ENCODE measurements around the gene EVI5.
A peak's percentile ranks its signal among the peaks of the same experiment; 100 is the strongest.

- TF ChIP-seq CTCF (IDR thresholded peaks at IDR 0.05) = peak in 5 of 7 experiments; percentile 33 to 62 (median 47)
- TF ChIP-seq POLR2A (IDR thresholded peaks at IDR 0.05) = no peak
- TF ChIP-seq EP300 (IDR thresholded peaks at IDR 0.05) = no peak
- peak in 1 of 3 donors; percentile 31 for TF ChIP-seq POLR2AphosphoS5 (IDR thresholded peaks at IDR 0.05)
These were observed 35.8 kb downstream of the EVI5 start for GRCh38 chr1:92749024-92749634.
